Measurements from ENCODE around the gene CXCR6. TPM values are rescaled to one million over a fixed set of nuclear protein-coding genes. Genes with fewer than 3 reads are reported as not detected.

The CXCR6 gene
- total and polyA plus RNA-seq, 2 experiments from 2014 or later = 0.10 TPM; not detected in 1

- TF ChIP-seq STAT1 (IDR thresholded peaks at IDR 0.05; ENCODE audit: unreplicated experiment) = no peak
- TF ChIP-seq, protein P1, sequence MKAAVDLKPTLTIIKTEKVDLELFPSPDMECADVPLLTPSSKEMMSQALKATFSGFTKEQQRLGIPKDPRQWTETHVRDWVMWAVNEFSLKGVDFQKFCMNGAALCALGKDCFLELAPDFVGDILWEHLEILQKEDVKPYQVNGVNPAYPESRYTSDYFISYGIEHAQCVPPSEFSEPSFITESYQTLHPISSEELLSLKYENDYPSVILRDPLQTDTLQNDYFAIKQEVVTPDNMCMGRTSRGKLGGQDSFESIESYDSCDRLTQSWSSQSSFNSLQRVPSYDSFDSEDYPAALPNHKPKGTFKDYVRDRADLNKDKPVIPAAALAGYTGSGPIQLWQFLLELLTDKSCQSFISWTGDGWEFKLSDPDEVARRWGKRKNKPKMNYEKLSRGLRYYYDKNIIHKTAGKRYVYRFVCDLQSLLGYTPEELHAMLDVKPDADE (IDR thresholded peaks at IDR 0.05) = no peak
- TF ChIP-seq NANOG (IDR thresholded peaks at IDR 0.05; ENCODE audit: borderline replicate concordance) = no peak
- TF ChIP-seq, protein P2, sequence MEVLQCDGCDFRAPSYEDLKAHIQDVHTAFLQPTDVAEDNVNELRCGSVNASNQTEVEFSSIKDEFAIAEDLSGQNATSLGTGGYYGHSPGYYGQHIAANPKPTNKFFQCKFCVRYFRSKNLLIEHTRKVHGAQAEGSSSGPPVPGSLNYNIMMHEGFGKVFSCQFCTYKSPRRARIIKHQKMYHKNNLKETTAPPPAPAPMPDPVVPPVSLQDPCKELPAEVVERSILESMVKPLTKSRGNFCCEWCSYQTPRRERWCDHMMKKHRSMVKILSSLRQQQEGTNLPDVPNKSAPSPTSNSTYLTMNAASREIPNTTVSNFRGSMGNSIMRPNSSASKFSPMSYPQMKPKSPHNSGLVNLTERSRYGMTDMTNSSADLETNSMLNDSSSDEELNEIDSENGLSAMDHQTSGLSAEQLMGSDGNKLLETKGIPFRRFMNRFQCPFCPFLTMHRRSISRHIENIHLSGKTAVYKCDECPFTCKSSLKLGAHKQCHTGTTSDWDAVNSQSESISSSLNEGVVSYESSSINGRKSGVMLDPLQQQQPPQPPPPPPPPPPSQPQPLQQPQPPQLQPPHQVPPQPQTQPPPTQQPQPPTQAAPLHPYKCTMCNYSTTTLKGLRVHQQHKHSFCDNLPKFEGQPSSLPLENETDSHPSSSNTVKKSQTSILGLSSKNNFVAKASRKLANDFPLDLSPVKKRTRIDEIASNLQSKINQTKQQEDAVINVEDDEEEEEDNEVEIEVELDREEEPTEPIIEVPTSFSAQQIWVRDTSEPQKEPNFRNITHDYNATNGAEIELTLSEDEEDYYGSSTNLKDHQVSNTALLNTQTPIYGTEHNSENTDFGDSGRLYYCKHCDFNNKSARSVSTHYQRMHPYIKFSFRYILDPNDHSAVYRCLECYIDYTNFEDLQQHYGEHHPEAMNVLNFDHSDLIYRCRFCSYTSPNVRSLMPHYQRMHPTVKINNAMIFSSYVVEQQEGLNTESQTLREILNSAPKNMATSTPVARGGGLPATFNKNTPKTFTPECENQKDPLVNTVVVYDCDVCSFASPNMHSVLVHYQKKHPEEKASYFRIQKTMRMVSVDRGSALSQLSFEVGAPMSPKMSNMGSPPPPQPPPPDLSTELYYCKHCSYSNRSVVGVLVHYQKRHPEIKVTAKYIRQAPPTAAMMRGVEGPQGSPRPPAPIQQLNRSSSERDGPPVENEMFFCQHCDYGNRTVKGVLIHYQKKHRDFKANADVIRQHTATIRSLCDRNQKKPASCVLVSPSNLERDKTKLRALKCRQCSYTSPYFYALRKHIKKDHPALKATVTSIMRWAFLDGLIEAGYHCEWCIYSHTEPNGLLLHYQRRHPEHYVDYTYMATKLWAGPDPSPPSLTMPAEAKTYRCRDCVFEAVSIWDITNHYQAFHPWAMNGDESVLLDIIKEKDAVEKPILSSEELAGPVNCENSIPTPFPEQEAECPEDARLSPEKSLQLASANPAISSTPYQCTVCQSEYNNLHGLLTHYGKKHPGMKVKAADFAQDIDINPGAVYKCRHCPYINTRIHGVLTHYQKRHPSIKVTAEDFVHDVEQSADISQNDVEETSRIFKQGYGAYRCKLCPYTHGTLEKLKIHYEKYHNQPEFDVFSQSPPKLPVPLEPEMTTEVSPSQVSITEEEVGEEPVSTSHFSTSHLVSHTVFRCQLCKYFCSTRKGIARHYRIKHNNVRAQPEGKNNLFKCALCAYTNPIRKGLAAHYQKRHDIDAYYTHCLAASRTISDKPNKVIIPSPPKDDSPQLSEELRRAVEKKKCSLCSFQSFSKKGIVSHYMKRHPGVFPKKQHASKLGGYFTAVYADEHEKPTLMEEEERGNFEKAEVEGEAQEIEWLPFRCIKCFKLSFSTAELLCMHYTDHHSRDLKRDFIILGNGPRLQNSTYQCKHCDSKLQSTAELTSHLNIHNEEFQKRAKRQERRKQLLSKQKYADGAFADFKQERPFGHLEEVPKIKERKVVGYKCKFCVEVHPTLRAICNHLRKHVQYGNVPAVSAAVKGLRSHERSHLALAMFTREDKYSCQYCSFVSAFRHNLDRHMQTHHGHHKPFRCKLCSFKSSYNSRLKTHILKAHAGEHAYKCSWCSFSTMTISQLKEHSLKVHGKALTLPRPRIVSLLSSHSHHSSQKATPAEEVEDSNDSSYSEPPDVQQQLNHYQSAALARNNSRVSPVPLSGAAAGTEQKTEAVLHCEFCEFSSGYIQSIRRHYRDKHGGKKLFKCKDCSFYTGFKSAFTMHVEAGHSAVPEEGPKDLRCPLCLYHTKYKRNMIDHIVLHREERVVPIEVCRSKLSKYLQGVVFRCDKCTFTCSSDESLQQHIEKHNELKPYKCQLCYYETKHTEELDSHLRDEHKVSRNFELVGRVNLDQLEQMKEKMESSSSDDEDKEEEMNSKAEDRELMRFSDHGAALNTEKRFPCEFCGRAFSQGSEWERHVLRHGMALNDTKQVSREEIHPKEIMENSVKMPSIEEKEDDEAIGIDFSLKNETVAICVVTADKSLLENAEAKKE (CRISPR knock-in tag; IDR thresholded peaks at IDR 0.05) = no peak
- Histone ChIP-seq H3K27me3 (ENCODE audit: insufficient read depth) (no peaks in the 10 kb centered on the region), H3K9me2 (ENCODE audit: insufficient read depth) (no peaks in the 10 kb centered on the region), H3K79me2 (replicated peaks; ENCODE audit: insufficient read depth) (no peaks in the 10 kb centered on the region), H3K36me3 (ENCODE audit: insufficient read depth) (peaks cover 35% of the 10 kb centered on the region), H3K4me3 (no peak overlapping the region), H4K20me1 (replicated peaks; ENCODE audit: insufficient read depth) (no peaks in the 10 kb centered on the region; the same call in 1 of the 2 replicates), H3K27ac (ENCODE audit: low read depth) (no peak overlapping the region), H3K4me2 (no peak overlapping the region), H3F3A (replicated peaks; ENCODE audit: low read depth) (no peaks in the 10 kb centered on the region), H3K4me1 (ENCODE audit: insufficient read depth) (no peaks in the 10 kb centered on the region), H2AFZ (no peak overlapping the region)
- Mint-ChIP-seq H3K9me3 (no peaks in the 10 kb centered on the region), H3K36me3 (ENCODE audit: low read depth) (peaks cover 65% of the 10 kb centered on the region), H3K27me3 (ENCODE audit: insufficient read depth, low read depth, poor library complexity) (peaks cover 2% of the 10 kb centered on the region), H3K4me1 (no peaks in the 10 kb centered on the region; the same call in 2 of the 3 replicates), H3K4me3 (no peak overlapping the region), H3K27ac (no peak overlapping the region)
- DNase-seq (ENCODE audit: low spot score) (no peak), ATAC-seq (no peak)
Observed at GRCh38 chr3:45965253-45965652, 22.0 kb downstream of the CXCR6 start.

DNA sequence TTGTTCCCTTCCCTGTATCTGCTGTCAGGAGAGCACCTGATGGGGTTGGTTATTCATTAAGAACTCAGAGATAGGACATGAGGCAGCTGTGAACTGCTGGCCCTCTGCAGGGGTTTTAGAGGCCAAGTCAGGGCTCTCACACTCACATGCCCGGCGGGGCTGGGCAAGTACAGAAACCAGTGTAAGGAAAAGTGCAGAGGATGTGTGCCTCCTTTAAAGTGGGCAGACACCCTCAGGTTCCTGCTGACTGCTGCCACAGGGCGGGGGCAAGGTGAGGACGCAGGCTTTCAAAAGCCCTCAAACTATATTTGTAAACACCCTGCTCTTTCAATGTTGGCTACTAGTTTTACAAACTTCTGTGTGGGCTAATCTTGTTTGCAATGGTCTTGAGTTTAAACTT lies 22.4 kb downstream of the CXCR6 start:
- Histone ChIP-seq H3K79me2 (replicated peaks; ENCODE audit: insufficient read depth) (no peaks in the 10 kb centered on the region), H3K9me2 (ENCODE audit: insufficient read depth) (no peaks in the 10 kb centered on the region), H4K20me1 (replicated peaks; ENCODE audit: insufficient read depth) (no peaks in the 10 kb centered on the region; the same call in 1 of the 2 replicates), H3K27ac (ENCODE audit: low read depth) (no peak overlapping the region), H3K4me1 (ENCODE audit: insufficient read depth) (no peaks in the 10 kb centered on the region), H3K36me3 (ENCODE audit: insufficient read depth) (peaks cover 31% of the 10 kb centered on the region), H3F3A (replicated peaks; ENCODE audit: low read depth) (no peaks in the 10 kb centered on the region), H3K4me3 (no peak overlapping the region), H3K4me2 (no peak overlapping the region), H2AFZ (no peak overlapping the region), H3K27me3 (ENCODE audit: insufficient read depth) (no peaks in the 10 kb centered on the region)
- H3K4me1 Mint-ChIP-seq = no peaks in the 10 kb centered on the region; the same call in 2 of the 3 replicates
- peaks cover 2% of the 10 kb centered on the region for H3K27me3 Mint-ChIP-seq (ENCODE audit: insufficient read depth, low read depth, poor library complexity)
- H3K4me3 Mint-ChIP-seq = no peak overlapping the region
- no peak for ATAC-seq
- peaks cover 63% of the 10 kb centered on the region for H3K36me3 Mint-ChIP-seq (ENCODE audit: low read depth)
- DNase-seq (ENCODE audit: low spot score) = no peak
- H3K27ac Mint-ChIP-seq = no peak overlapping the region
- H3K9me3 Mint-ChIP-seq = no peaks in the 10 kb centered on the region
- TF ChIP-seq, protein P1 (IDR thresholded peaks at IDR 0.05) = no peak
- no peak for TF ChIP-seq ZNF114 (CRISPR knock-in tag; IDR thresholded peaks at IDR 0.05)

Data from GM23338 (cell line).